HFFc6 (cell line): ENCODE results near the gene CDK4. TPM values are rescaled to one million over a fixed set of nuclear protein-coding genes. Genes with fewer than 3 reads are reported as not detected.

Experiments
- DNase-seq: peaks from one replicate; pipeline ENCODE4 v3.0.0-alpha.2; 2018
- H3K27ac Mint-ChIP-seq: 2 replicates; pipeline ENCODE4 v1.8.0; 2020; ENCODE audit warnings: mild to moderate bottlenecking, mixed read lengths
- H3K27me3 Mint-ChIP-seq: 2 replicates; pipeline ENCODE4 v1.8.0; 2021; ENCODE audit warnings: mild to moderate bottlenecking, moderate library complexity, mixed read lengths; ENCODE audit not compliant: insufficient read depth
- H3K36me3 Mint-ChIP-seq: 2 replicates; pipeline ENCODE4 v1.8.0; 2021; ENCODE audit warnings: low read depth, mixed read lengths
- H3K4me1 Mint-ChIP-seq: 2 replicates; pipeline ENCODE4 v1.8.0; 2020; ENCODE audit warnings: low read depth, mixed read lengths
- H3K4me3 Mint-ChIP-seq: 2 replicates; pipeline ENCODE4 v1.8.0; 2020; ENCODE audit warnings: mild to moderate bottlenecking, moderate library complexity, mixed read lengths
- H3K9me3 Mint-ChIP-seq: 2 replicates; pipeline ENCODE4 v1.8.0; 2020; ENCODE audit warnings: mild to moderate bottlenecking, mixed read lengths
- long read RNA-seq: library from polyadenylated mRNA; unstranded; transcript quantifications from one replicate; pipeline ENCODE4 v2.0.0, GENCODE V29; 2019
- total RNA-seq, 6 experiments: library from RNA; stranded (reverse); fragmentation: NEBNext Ultra II Directional; extraction: Animal tissue kit (Norgen Biotek cat#: 25700); gene quantifications; 2 replicates in 1 of 6; 3 replicates in 5 of 6; pipeline ENCODE4 v1.2.3, GENCODE V29; 2021
- TF ChIP-seq, protein P1 (sequence below): fragments of 200-600 bp; sonication (generic); IDR thresholded peaks from 2 replicates; pipeline ENCODE4 v1.5.0; 2021; ENCODE audit warnings: antibody characterized with exemption, mild to moderate bottlenecking

The CDK4 gene
- 100 to 1,000 TPM; 112 to 140 (median 116) TPM for total RNA-seq
- long read RNA-seq, transcript CDK4-201 (8 exons, 2,076 nt), result major isoform, 162 of 174 reads
- long read RNA-seq, partial matches to known transcripts, result 4 of 174 reads
- long read RNA-seq, other reads (novel, unspliced or antisense), result 6 of 174 reads

DNA sequence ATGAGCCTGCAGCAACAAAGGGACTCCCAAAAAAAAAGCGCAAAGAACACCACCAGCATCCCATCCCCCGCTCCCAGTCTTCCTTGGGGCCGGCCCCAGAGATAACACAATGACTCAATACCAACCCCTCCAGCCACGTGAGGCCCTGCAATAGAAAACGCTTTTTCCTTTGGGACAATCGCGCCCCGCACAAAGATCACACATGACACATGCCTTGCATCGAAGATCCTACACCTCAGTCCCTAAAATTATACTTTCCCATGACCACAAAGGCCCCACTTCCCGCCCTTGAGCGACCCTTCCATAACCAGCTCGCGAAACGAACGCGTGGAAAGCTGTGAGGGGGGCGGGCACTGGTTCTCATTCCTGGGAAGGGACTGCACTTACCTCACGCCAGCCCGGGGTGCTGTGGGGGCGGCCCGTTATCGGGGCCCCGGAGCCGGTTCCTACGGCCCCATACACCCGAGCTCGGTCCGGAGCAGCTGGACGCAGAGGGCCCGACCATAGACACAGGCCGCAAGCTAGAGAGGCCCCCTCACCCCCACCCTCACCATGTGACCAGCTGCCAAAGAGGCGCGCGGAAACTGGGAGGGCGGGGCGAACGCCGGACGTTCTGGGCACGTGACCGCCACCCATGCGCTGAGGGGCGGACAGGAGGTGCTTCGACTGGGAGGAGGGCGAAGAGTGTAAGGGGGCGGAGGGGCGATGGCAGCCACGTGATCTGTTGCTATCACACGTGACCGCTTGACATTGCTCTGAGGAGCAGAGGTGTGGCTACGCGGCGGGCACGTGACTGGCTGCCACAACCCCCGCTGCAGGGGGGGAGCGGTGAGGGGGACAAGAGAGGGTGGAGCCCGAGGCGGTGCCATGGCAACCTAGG is at the start of gene CDK4:
CDK4 (minus strand) TSS at position 523 of the 880 bp plus-strand sequence. CDS start 593 bp downstream, outside the sequence.
- peak within 1 kb of the TSS; percentile 98 for H3K4me3 Mint-ChIP-seq
- peaks cover 31% of the 10 kb centered on the region for H3K36me3 Mint-ChIP-seq
- H3K27ac Mint-ChIP-seq, result peak within 1 kb of the TSS; percentile 97
- DNase-seq, result peak; percentile 100
- H3K9me3 Mint-ChIP-seq, result no peaks in the 10 kb centered on the region
- peaks cover 37% of the 10 kb centered on the region for H3K4me1 Mint-ChIP-seq
- H3K27me3 Mint-ChIP-seq, result peaks cover 26% of the 10 kb centered on the region
- TF ChIP-seq, protein P1, sequence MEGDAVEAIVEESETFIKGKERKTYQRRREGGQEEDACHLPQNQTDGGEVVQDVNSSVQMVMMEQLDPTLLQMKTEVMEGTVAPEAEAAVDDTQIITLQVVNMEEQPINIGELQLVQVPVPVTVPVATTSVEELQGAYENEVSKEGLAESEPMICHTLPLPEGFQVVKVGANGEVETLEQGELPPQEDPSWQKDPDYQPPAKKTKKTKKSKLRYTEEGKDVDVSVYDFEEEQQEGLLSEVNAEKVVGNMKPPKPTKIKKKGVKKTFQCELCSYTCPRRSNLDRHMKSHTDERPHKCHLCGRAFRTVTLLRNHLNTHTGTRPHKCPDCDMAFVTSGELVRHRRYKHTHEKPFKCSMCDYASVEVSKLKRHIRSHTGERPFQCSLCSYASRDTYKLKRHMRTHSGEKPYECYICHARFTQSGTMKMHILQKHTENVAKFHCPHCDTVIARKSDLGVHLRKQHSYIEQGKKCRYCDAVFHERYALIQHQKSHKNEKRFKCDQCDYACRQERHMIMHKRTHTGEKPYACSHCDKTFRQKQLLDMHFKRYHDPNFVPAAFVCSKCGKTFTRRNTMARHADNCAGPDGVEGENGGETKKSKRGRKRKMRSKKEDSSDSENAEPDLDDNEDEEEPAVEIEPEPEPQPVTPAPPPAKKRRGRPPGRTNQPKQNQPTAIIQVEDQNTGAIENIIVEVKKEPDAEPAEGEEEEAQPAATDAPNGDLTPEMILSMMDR, result no peak

DNA sequence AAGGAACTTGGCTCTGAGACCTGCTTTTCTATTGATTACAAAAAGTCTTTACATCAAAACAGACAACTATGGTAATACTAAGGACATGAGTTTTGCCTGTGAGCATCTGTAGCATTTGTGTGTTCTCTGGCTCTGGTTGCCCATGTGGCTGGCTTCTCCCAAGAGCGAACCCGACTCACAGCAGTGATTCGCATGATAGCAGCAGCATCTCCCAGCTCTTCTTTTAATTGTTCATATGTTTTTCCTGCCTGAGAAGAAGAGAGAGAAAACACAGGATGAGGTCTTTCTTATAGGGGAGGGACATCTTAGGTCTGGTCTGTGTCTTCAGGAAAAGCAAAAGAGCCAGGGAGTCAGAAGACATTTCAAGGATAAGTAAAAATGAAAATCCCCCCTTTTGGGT is 48.9 kb upstream of the CDK4 start:
- Mint-ChIP-seq H3K36me3 (peaks cover 13% of the 10 kb centered on the region), H3K4me3 (no peak overlapping the region), H3K9me3 (no peaks in the 10 kb centered on the region), H3K27me3 (no peaks in the 10 kb centered on the region), H3K27ac (no peak overlapping the region), H3K4me1 (peaks cover 3% of the 10 kb centered on the region)
- no peak for DNase-seq
- TF ChIP-seq, protein P1, result no peak

DNA sequence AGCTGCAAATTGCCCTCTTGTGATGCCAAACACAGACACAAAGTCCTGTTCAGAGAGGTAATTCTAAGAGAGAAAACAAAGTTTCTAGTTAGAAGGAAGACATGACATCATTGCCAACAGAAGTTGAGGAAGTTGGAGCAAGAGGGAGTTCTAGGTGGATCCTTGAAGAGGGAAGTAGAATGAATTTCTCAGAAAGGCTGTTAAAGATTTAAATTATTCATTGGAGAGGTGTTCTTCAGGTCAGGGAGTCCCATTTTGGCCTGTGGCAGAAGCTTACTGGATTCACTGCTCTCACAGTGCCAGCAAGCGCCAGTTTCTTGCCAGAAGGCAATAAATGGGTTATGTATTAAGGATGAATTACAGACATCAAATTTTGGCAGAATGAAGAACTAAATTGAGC is 45.8 kb upstream of the CDK4 start:
- Mint-ChIP-seq H3K27me3 (no peaks in the 10 kb centered on the region), H3K36me3 (peaks cover 23% of the 10 kb centered on the region), H3K4me1 (peaks cover 29% of the 10 kb centered on the region), H3K4me3 (no peak overlapping the region), H3K9me3 (no peaks in the 10 kb centered on the region), H3K27ac (no peak overlapping the region)
- no peak for DNase-seq
- TF ChIP-seq, protein P1, result no peak

DNA sequence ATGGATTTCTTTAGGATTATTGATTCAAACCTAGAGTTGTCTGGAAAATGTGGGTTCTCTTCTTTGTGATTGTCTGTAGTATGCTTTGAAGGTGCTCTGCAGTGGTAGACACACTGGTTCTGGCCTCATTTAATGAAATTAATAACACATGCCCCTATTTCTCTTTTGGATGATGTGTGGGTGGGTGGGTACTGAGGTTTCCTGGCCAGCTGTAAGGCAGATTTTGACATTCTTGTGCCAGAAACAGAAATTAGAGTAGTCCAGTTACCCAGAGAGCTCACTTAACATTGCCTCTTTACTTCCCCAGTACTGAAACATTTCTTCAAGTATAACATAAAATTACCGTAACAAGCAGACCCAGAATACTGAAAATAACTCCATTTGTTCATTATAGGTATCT is 44.9 kb upstream of the CDK4 start:
- TF ChIP-seq, protein P1, result no peak
- no peaks in the 10 kb centered on the region for H3K27me3 Mint-ChIP-seq
- no peaks in the 10 kb centered on the region for H3K9me3 Mint-ChIP-seq
- H3K27ac Mint-ChIP-seq, result no peak overlapping the region
- H3K4me1 Mint-ChIP-seq, result peaks cover 32% of the 10 kb centered on the region
- peaks cover 27% of the 10 kb centered on the region for H3K36me3 Mint-ChIP-seq
- no peak for DNase-seq
- no peak overlapping the region for H3K4me3 Mint-ChIP-seq

DNA sequence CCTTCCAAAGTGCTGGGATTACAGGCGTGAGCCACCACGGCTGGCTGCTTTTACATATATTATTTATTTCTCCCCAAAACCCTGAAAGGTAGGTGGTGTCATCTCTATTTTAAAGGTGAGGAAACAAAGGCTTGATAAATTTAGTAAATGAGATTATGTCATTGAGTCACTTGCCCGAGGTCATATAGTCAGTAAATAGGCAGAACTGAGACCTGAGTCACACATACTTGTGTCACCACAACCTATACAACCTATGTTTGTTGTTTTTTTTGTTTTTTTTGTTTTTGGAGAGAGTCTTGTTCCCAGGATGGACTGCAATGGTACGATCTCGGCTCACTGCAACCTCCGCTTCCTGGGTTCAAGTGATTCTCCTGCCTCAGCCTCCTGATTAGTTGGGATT is 43.2 kb upstream of the CDK4 start:
- Mint-ChIP-seq H3K4me3 (peak overlapping the region; percentile 56), H3K27me3 (no peaks in the 10 kb centered on the region), H3K9me3 (no peaks in the 10 kb centered on the region), H3K4me1 (peaks cover 32% of the 10 kb centered on the region), H3K27ac (peak overlapping the region; percentile 80), H3K36me3 (peaks cover 34% of the 10 kb centered on the region)
- TF ChIP-seq, protein P1, result no peak
- peak; percentile 70 for DNase-seq
